Fibroblast of skin of left quadriceps (primary cell): Measurements from ENCODE around the gene ZNF619.

ENCODE experiments used
- DNase-seq, 2 experiments: peaks; one replicate each; pipeline ENCODE4 v3.0.0-alpha.2; 2013; ENCODE audit warnings: low read depth in 2 of 2

Gene ZNF619

GRCh38 chr3:40465456-40465855 lies 11.5 kb upstream of the ZNF619 start:
- no peak for DNase-seq

GRCh38 chr3:40468018-40468417 lies 8.9 kb upstream of the ZNF619 start:
- no peak for DNase-seq

GRCh38 chr3:40470701-40471100 lies 6.2 kb upstream of the ZNF619 start:
- no peak for DNase-seq

GRCh38 chr3:40477666-40478065 lies 744 bp downstream of the ZNF619 start:
- no peak for DNase-seq

GRCh38 chr3:40487172-40487571 lies 10.2 kb downstream of the ZNF619 start:
- no peak for DNase-seq

GRCh38 chr3:40490916-40491315 lies 14.0 kb downstream of the ZNF619 start:
- no peak for DNase-seq

GRCh38 chr3:40494698-40495097 lies 17.8 kb downstream of the ZNF619 start:
- no peak for DNase-seq

- DNase-seq, result no peak
Observed at GRCh38 chr3:40497288-40497687, 20.4 kb downstream of the ZNF619 start.

GRCh38 chr3:40499952-40500351 lies 23.0 kb downstream of the ZNF619 start:
- no peak for DNase-seq

GRCh38 chr3:40502034-40502433 lies 25.1 kb downstream of the ZNF619 start:
- DNase-seq, result no peak

- peak; percentile 87 to 90 for DNase-seq
Observed at GRCh38 chr3:40504636-40505430, 27.9 kb downstream of the ZNF619 start.

GRCh38 chr3:40505599-40506462 lies 28.9 kb downstream of the ZNF619 start, which contains the start of gene ZNF620:
Gene ZNF620, plus strand, starts transcription at chr3:40506039. Its CDS starts 314 bp downstream, at chr3:40506353.
- DNase-seq, result peak in 1 of 2 experiments; percentile 12

- DNase-seq, result no peak
Observed at GRCh38 chr3:40511031-40511718, 34.3 kb downstream of the ZNF619 start.

GRCh38 chr3:40516201-40516600 lies 39.3 kb downstream of the ZNF619 start:
- peak; percentile 42 to 50 for DNase-seq

GRCh38 chr3:40518067-40518466 lies 41.1 kb downstream of the ZNF619 start:
- DNase-seq, result no peak

- no peak for DNase-seq
Observed at GRCh38 chr3:40518848-40519247, 41.9 kb downstream of the ZNF619 start.

- DNase-seq, result no peak
Observed at GRCh38 chr3:40521254-40521653, 44.3 kb downstream of the ZNF619 start.

GRCh38 chr3:40523781-40524180 lies 46.9 kb downstream of the ZNF619 start:
- DNase-seq, result no peak

- no peak for DNase-seq
Observed at GRCh38 chr3:40524222-40524567, 47.3 kb downstream of the ZNF619 start.

GRCh38 chr3:40524568-40525285 lies 47.8 kb downstream of the ZNF619 start, which contains the start of gene ZNF621:
Gene ZNF621, plus strand, starts transcription at chr3:40524960. Its CDS starts 881 bp downstream, at chr3:40525841.
- peak; percentile 54 to 56 for DNase-seq

GRCh38 chr3:40528426-40528825 lies 51.5 kb downstream of the ZNF619 start:
- DNase-seq, result no peak
